ENCODE measurements around the gene BICDL1.

Gene BICDL1

DNA sequence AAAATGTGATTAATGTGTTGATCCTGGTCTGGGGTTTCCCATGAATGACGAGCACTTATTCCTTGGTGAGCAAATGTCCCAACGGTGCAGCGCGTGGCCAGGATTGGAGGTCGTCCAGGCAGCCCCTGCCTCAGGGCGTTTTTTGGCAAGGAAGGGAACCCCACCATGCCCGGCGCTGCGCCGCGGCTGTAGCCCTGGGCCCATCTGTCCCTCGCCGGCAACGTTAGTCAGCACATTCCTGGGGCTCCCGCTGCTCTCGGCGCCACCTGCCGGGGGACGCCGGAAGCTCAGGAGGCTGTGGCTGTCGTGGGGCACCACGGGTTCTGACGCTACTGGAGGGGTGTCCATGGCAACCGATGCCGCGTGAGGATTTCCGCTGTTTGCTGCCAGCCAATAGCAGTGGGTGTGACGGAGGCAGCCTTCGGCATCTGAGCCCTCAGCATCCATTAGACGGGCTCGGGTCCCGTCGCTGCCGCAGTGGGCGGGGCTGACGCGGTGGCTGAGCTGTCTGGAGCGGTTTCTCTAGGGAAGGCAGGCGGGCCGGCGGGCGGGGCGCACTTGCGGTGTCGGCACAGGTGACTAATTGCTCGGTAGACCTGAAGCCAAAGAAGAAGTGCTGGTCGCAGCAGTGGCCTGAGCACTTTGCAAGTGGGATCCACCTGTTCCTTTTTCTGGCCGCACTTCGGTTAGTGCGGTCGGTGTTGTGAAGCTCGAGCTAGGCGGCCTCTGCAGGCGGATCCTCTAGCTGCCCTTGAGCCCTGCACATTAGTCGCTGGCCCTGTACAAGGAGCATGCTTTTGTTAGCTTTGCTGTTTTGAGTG lies 98.0 kb downstream of the BICDL1 start:
- peak; percentile 94 for DNase-seq

DNA sequence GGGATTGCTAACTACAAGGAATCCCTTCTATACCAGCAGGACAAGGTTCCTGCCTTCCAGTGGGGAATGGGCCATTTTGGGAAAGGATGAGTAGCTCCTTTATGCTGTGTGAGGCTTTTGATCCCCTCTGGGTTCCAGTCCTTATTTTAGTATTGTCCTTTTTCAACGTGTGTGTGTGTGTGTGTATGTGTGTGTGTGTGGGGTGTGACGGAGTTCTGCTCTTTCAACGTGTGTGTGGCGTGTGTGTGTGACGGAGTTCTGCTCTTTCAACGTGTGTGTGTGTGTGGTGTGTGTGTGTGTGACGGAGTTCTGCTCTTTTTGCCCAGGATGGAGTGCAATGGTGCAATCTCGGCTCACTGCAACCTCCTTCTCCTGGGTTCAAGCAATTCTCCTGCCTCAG lies 100.1 kb downstream of the BICDL1 start:
- no peak for DNase-seq

DNA sequence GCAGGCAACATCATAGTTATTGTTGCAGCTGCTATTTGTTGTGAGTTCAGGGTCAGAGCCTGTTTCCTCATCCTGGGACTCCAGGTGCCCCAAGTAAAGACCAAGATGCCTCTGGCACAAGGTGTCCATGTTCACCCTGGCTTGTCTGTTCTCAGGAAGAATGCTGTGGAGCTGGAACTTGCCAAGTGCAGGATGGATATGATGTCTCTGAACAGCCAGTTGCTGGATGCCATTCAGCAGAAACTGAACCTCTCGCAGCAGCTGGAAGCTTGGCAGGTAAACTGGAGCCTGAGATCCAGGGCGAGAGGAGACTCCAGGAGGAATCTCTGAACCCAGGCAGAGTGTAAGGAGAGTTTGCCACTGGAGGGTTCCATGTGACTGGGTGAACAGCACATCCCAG lies 100.8 kb downstream of the BICDL1 start:
- DNase-seq = no peak

DNA sequence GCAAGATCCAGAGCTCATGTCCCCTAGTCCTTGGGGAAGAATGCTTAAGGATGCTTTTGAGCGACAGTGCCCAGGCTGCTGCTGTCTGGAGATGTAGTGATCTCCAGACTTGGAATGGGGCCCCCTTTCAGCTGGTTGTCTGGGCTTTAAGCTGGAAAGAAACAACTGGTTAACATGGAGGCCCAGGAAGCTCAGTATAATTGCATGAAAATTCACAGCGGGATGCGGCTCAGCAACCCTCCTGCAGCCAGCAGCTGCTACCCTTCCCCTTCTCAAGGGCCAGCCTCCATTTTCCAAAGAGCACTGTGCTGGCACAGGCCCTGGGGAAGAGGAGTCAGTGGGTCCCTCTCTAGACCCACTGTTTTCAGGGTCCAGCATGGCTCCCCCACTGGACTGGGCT lies 101.2 kb downstream of the BICDL1 start:
- DNase-seq = no peak

DNA sequence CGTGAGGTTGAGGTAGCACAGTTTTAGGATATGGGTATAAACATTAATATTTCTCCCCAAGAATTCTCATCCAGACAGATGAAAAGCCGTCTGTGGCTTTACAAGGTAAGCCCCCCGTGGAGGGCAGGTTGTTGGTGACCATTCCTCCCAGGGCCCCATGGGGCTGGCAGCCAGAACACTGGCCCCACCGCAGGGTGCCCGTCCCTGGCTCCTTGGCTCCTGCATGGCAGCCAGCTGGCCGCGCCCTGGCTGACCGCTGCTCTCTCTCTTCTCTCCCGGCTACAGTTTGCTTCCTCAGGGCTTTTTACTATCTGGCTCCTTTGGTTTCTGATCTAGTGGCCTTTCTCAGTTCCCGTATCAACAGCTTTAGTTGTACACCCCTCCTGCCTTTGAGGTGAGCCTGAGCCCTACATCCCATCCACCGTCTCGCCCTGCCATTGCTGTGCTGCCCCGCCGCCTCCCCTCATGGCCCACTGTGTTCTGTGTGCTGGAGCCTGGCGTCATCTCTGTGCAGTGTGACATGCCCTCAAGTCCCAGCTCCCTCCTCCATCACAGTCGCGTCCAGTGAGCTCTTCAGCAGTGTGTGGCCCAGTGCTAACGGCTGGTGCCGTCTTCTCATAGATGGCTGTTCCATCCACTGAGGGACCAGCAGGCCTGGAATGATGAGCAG lies 101.7 kb downstream of the BICDL1 start:
- DNase-seq = no peak

DNA sequence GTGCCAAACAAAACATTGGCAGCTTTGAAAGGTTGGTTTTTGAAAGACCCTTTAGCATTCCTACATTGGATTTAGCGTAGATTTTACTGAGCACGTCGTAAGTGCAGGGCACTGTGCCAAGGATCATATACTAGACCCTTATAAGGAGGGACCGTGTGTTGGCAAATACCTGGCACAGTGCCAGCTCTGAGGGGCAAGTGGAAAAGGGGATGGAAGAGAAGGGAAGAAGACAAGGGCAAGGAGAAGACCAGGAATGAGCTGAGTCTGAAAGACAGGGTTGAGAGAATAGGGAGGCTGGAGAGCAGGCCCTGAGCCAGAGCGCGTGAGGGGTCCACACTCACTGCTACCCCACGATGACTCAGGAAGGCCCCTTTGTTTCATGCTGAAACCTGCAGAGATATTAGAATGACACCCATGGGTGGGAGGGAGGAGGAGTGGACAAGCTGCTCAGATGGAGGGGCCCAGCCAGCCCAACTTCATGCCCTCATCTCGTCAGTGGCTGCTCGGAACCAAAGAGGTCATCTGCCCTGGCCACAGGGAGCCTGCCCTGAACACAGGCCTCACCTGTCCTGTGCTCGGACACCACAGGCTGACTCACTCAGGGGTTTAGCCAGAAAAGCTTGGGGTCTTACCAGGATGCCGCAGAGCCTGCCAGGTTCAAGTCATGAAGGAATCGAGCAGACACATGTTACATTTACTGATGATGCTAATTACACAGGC lies 102.5 kb downstream of the BICDL1 start:
- no peak for DNase-seq

DNA sequence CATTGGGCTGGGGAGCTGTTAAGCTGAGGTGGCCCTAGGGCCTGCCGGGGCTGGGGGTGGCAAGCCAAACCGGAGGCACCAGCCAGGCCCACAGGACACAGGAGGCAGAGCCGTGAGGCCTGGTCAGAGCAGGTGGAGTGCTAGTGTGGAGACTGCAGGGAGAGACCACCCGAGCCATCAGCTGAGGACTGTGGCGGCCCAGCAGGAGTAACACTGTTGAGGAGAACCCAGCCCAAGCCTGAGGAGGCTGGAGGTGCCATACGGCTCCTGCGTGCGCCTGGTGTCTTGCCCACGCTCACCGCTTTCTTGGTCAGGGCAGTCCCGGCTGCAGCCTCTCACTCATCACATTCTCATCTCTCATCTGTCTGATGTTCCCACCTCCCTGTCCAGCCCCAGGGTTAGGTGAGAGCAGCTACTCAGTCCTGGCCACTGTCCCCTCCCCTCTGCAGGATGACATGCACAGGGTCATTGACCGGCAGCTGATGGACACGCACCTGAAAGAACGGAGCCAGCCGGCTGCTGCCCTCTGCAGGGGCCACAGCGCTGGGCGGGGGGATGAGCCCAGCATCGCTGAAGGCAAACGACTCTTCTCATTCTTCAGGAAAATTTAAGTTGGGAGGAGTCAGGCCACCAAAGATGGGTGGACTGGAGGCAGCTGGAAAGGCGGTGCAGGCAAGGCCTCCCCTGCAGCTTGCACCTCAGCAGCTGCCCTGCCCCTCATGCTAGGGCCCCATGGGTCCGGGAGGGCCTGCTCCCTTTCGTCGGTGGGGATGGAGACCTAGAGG lies 103.7 kb downstream of the BICDL1 start:
- DNase-seq = no peak

DNA sequence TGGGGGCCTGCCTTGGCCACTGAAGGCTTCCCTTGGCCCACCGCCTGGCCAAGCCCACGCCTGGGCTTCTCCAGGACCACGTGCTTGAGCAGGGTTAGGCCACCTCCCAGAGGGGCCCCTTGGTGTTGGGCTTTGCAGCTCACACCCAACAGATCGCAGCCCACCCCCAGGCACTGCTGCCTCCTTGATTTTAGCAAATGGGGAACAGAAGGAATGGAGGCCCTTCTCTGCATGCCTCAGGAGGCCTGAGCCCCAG lies 104.2 kb downstream of the BICDL1 start:
- no peak for DNase-seq

DNA sequence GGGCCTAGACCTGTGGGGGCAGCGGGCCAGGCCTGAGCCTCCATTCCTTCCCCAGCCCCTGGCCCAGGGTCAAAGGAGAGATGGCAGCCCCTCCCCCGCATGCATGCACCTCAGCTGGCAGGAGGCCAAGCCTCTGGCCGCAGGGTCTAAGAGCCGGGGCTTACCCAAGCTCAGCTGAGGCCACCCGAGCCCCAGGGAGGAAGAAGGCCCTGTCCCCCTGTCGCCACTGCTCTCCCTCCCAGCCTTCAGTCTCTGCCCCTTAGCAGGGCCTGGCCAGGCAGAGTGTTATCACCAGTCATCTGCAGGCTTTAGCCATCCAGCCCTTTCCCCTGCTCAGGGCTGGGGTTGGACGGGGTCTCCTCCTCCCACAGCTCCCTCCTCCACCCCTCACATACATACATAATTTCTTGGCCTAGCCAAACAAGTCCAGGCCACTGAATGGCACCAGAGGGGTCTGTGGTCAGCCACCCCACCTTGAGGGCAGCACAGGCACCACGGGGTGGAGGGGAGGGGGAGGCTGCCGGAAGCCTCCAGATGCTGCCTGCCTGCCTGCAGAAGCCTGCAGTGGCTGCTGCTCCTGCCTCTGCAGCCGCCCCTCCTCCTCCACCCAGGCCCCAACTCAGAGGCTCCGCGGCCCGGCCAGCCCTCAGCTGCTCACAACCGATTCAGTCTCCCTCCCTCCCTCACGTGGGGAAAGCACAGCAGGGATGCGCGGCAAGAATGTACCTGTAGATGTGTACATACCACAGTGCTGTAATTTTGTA lies 104.7 kb downstream of the BICDL1 start:
- DNase-seq = no peak

DNA sequence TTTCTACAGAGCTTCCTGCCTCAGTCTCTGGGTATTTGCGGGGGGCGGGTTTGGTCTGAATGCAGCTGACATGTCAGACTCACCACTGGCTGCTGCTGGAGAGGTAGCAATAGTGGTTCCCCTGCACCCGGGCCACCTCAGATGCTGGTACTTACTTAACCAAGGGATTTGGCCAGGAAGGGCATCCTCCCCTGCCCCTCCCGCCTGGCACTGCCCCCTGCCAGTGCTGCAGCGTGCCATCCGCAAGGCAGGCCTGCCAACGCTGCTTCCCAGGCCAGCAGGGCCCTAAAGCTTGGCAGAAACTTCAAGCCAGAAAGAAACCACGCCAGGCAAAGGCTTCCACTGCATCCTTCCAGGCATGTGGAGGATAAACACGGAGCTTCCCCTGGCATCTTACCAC lies 105.4 kb downstream of the BICDL1 start:
- DNase-seq = no peak

DNA sequence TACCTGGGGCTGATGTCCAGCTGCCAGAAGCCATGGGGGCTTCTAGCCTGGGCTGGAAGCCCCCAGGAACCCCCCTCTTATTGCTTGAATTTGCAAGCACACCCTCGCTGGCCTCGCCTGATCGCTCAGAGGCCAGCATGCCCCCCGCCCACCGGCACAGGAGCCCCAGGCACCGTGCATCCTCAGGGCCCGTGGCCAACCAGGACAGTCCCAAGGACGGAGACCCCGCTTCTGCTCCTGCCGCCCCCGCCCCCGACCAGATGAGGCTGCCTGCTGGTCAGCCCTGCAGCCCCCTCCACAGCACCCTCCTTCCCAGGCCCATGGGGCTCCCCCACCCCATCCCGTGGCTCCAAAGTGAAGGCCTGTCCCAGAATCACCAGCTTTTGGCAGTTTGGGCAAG lies 106.3 kb downstream of the BICDL1 start:
- DNase-seq = no peak

DNA sequence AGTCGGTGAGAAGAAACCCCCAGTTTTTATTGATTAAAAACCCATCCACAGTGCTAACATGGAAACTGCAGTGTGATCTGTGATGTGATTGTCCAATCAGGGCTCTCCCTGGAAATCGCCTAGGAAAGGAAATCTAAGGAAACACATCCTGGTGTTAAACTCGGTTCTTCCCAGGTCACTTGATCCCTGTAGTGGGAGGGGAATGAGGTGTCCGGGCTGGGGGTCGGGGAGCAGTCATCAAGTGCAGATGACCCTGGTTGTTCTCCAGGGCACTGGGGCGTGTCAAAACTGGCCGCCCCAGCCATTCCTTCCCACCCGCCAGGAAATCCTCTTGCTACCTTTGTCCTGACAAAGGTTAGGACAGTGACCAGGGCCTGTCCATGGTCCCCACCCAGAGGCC lies 106.7 kb downstream of the BICDL1 start:
- no peak for DNase-seq

DNA sequence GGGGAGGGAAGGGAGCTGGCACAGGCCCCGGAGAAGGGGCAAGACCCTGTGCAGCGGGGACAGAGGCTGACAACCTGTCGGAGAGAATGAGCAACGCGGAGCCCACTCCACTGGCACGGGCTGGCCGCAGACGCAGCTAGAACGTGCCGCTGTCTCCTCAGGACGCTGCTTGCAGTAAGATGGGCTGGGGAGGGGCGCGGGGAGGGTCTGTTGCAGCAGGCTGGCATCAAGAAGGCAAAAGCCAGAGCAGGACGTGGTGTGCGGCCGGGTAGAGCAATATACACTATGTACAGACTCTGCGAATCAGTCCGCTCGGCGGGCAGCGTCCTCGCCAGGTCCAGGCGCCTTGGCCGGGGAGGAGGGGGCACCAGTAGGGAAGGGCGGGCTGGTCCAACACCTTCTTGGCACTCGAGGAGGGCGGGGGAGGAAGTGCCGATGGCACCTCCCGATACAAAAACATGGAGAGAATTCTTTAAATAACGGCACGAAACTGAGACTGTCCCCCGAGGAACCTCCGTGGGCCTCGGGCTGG lies 107.7 kb downstream of the BICDL1 start:
- DNase-seq = no peak

DNA sequence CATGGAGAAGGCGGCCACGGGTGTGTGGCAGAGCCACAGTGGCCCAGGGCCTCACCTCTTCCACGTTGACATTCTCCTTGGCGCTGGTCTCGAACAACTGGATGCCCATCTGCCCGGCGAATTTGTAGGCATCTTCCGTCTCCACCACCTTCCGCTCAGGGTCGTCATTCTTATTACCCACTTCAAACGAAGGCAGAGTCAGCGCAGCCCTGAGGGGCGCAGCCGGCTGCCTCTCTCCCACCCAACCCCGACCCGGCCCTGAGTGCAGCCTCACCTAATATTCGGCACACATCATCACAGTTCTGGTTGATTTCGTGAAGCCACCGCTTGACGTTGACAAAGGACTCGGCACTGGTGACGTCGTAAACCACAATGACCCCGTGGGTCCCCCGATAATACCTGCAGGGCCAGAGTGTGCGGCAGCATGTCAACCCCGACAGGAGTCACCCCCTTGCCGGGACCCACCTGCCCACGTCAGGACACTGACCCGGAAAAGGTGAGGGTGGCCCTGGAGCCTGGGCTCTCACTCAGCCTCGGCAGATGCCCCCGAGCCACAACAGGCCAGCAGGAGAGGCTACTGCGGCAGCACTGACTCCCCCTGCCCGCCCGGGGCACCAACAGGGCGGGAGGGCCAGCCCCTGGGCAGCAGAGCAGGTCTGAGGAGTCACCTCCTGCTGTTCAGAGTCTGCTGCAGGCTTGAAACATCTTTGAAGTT lies 109.9 kb downstream of the BICDL1 start:
- DNase-seq = no peak

DNA sequence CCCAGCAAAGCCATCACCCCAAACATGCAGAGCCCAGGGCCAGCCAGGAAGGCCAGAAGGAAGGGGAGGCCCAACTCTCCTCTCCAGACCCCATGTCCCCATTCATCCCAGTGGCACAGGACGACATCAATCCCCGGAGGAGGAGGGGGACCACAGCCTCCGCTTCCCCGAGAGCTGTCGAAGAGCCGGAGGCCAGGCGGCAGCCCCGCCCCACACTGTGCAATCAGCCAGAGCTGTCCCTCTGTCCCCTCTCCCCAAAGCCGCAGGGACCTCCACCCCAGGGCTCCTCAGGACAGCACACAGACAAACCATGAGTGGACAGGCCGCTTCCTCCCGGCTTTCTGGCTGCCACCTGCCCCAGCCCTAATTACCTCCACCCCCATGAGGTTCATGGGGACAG lies 110.7 kb downstream of the BICDL1 start:
- no peak for DNase-seq

DNA sequence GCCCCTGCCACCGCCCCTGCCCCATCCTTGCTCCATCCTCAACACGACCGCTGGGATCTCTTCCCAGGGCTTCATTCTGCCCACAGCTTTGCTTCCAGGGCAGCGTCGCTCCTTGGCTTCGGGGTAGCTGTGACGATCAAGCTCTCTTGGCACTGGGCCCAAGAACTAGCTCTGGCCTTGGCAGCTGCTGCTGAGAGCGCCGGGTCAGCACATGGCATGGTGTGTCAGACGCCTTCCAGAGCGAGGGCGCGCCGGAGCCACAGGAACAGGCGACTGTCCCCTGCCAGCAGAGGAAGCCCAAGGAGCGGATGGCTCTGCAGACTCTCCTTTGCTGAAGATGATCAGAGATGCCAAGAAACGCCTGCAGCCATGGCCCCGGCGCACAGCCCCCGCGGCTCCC lies 111.6 kb downstream of the BICDL1 start:
- DNase-seq = no peak

DNA sequence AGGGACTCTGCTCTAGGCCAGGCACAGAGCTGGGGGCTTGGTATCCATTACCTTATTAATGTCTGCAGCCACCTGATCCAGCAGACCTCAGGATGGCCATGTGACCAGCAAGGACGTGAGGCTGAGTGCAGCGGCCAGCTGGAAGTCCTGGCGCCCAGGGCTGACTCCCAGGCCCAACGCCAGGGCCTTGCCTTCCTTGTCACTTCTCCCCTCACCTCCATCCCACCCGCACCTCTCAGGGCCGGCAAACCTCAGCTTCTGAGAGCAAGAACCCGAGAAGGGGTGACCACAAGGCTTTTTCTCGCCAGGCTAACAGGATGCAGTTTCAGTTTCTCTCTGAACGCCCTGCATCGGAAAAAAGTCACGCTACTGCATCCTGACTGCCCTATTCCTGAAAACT lies 112.1 kb downstream of the BICDL1 start:
- DNase-seq = no peak

DNA sequence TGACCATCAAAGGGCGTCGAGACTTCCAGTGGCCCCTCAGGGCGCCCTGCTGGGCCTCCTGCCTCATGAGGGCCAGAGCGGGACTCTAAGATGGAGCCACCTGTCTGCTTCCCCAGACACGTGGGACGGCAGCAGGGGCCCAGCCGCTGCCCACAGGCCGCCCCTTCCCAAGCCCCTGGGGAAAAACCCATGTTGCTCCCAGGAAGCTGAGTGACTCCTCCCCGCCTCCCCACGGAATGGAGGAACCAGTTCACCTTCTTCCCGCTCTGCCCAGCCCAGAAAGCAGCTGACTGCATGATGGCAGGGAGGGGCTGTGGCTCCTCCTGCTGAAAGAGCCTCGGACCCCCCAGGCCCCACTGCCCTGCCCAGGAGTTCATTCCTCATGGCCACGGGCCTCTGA lies 112.6 kb downstream of the BICDL1 start:
- DNase-seq = no peak

DNA sequence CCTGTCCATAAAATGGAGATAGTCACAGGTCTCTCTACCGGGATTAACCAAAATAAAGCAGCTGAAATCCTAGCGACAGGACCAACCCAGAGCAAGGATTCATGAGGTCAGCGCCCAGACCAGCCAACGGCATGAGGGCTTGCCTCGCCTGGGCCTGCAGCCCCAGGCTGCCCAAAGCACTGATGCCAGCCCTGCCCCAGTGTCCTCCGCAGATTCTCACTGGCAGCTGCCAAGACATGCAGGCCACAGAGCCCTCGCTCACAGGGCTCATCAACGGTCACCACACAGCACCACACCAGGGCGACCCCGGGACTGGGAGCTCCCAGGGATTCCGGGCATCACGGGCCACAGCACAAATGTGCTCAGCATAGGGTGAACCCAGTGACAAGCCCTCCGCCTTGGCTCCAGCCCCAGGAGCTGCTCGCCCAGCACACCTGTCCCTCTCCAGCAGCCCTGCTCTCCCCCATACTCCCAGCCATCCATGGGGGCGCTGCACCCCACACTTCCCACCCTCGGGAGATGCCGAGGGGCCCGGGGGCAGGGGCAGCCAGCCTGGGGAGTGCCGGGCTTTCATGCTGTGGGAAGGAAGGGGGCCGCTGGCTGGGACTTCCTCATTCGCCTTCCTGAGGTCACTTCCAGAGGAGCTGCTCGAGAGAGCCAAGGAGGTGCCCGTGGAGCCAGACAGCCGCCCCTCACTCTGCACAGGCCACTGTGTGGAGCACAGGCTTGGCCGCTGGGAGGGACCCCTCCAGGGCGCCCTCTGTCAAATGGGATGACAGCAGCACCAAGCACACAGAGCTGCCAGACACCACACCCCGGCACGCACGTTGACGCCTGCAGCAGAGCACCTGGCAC lies 113.4 kb downstream of the BICDL1 start:
- DNase-seq = no peak

DNA sequence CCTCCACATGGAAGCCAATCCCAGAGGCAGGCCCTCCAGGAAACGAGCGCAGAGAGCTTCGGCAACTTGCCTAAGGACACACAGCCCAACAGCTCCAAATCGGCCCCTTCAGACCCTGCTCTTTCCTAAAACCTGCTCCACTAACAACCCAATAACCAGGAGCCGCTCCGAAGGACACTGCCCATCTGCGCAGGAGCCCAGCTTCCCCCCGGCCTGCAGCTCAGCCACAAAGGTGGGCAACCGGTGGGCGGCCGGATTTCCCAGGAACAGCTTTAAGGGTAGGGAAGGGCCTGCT lies 114.0 kb downstream of the BICDL1 start:
- no peak for DNase-seq

DNA sequence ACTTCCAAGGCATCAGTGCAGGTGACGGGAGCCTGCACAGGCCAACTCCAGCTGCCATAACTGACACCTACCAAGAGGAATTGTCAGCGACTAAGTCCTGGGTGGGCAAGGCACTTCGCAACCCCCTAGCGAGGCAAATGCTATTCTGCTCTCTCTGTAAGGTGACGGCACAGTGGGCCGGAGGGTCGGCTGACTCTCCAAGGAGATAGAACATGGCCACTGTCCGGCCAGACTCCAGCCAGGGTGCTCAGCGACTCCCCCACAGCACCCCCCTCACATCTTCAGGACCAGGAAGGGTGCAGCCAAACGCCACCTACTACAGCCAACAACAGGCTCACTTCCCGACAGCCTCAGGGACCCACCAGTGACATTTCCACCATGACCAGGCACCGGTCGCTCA lies 114.3 kb downstream of the BICDL1 start:
- no peak for DNase-seq
